PFSK-1 (cell line): ENCODE data around the gene NRL.

Source experiments
- FOXP2 ChIP-seq: optimal IDR thresholded peaks from 2 replicates; pipeline ENCODE3; 2011; ENCODE audit warnings: borderline replicate concordance, control low read depth, inconsistent platforms; ENCODE audit not compliant: insufficient read depth; ENCODE audit errors: extremely low read length, extremely low read depth
- POLR2AphosphoS5 ChIP-seq: IDR thresholded peaks from 2 replicates; pipeline ENCODE4 v1.6.1; 2012; ENCODE audit warnings: low read depth, mild to moderate bottlenecking, control low read depth, low read length, moderate library complexity
- REST ChIP-seq, 2 experiments: IDR thresholded peaks; 2 replicates each; pipeline versions ENCODE4 v1.6.1 to v1.8.0; 2011 to 2012; ENCODE audit warnings: low read depth in 2 of 2, low read length in 2 of 2, control low read depth in 1 of 2, inconsistent platforms in 1 of 2, mild to moderate bottlenecking in 1 of 2, moderate library complexity in 1 of 2; ENCODE audit not compliant: insufficient read depth in 1 of 2
- SIN3A ChIP-seq: IDR thresholded peaks from 2 replicates; pipeline ENCODE4 v1.6.1; 2012; ENCODE audit warnings: mild to moderate bottlenecking, low read length, moderate library complexity, borderline replicate concordance; ENCODE audit not compliant: insufficient read depth
- TAF1 ChIP-seq: IDR thresholded peaks from 2 replicates; pipeline ENCODE4 v1.6.1; 2012; ENCODE audit warnings: low read length, control low read depth, borderline replicate concordance; ENCODE audit not compliant: insufficient read depth

NRL gene

GRCh38 chr14:24102357-24103048, 12.2 kb downstream of the NRL start:
- TF ChIP-seq REST (IDR thresholded peaks at IDR 0.05; ENCODE audit: insufficient read depth in 1 of 2, low read depth in 2 of 2, low read length in 2 of 2), result no peak
- no peak for TF ChIP-seq TAF1
- TF ChIP-seq SIN3A, result no peak
- no peak for TF ChIP-seq POLR2AphosphoS5
- no peak for TF ChIP-seq FOXP2

- no peak for TF ChIP-seq FOXP2
- TF ChIP-seq POLR2AphosphoS5, result no peak
- no peak for TF ChIP-seq SIN3A
- no peak for TF ChIP-seq TAF1
- TF ChIP-seq REST (IDR thresholded peaks at IDR 0.05; ENCODE audit: insufficient read depth in 1 of 2, low read depth in 2 of 2, low read length in 2 of 2), result no peak
Observed at GRCh38 chr14:24100982-24101494, 13.7 kb downstream of the NRL start.

- TF ChIP-seq REST (IDR thresholded peaks at IDR 0.05; ENCODE audit: insufficient read depth in 1 of 2, low read depth in 2 of 2, low read length in 2 of 2), result no peak
- TF ChIP-seq TAF1, result no peak
- no peak for TF ChIP-seq POLR2AphosphoS5
- no peak for TF ChIP-seq FOXP2
- TF ChIP-seq SIN3A, result no peak
Observed at GRCh38 chr14:24100197-24100981, 14.4 kb downstream of the NRL start.

GRCh38 chr14:24098927-24099813, 15.6 kb downstream of the NRL start:
- TF ChIP-seq SIN3A, result no peak
- no peak for TF ChIP-seq POLR2AphosphoS5
- no peak for TF ChIP-seq TAF1
- no peak for TF ChIP-seq REST (IDR thresholded peaks at IDR 0.05; ENCODE audit: insufficient read depth in 1 of 2, low read depth in 2 of 2, low read length in 2 of 2)
- TF ChIP-seq FOXP2, result no peak
